ENCODE data around the gene PREX1.

Gene PREX1

GRCh38 chr20:48821261-48821920 is 6.4 kb downstream of the PREX1 start:
- Histone ChIP-seq H3K4me1 (ENCODE audit: control insufficient read depth, insufficient read depth, low read length, poor library complexity, severe bottlenecking) (peaks cover 83% of the 10 kb centered on the region), H3K27me3 (replicated peaks; ENCODE audit: control insufficient read depth, insufficient read depth, low read length, poor library complexity, severe bottlenecking) (no peaks in the 10 kb centered on the region), H3K4me3 (ENCODE audit: insufficient read depth, low read depth, low read length, poor library complexity, severe bottlenecking) (peak overlapping the region; percentile 13), H3K36me3 (ENCODE audit: control insufficient read depth, insufficient read depth, low read length) (no peaks in the 10 kb centered on the region), H3K27ac (ENCODE audit: insufficient read depth, low read length, poor library complexity, severe bottlenecking) (peak overlapping the region; percentile 68), H3K9me3 (ENCODE audit: control insufficient read depth, low read length) (no peaks in the 10 kb centered on the region)
- DNase-seq = no peak

- H3K4me1 ChIP-seq (ENCODE audit: control insufficient read depth, insufficient read depth, low read length, poor library complexity, severe bottlenecking) = peaks cover 90% of the 10 kb centered on the region
- H3K4me3 ChIP-seq (ENCODE audit: insufficient read depth, low read depth, low read length, poor library complexity, severe bottlenecking) = peak overlapping the region; percentile 16
- no peaks in the 10 kb centered on the region for H3K9me3 ChIP-seq (ENCODE audit: control insufficient read depth, low read length)
- no peaks in the 10 kb centered on the region for H3K27me3 ChIP-seq (replicated peaks; ENCODE audit: control insufficient read depth, insufficient read depth, low read length, poor library complexity, severe bottlenecking)
- peak overlapping the region; percentile 68 for H3K27ac ChIP-seq (ENCODE audit: insufficient read depth, low read length, poor library complexity, severe bottlenecking)
- no peaks in the 10 kb centered on the region for H3K36me3 ChIP-seq (ENCODE audit: control insufficient read depth, insufficient read depth, low read length)
- DNase-seq = no peak
These were observed 7.2 kb downstream of the PREX1 start for GRCh38 chr20:48820649-48820973.

DNA sequence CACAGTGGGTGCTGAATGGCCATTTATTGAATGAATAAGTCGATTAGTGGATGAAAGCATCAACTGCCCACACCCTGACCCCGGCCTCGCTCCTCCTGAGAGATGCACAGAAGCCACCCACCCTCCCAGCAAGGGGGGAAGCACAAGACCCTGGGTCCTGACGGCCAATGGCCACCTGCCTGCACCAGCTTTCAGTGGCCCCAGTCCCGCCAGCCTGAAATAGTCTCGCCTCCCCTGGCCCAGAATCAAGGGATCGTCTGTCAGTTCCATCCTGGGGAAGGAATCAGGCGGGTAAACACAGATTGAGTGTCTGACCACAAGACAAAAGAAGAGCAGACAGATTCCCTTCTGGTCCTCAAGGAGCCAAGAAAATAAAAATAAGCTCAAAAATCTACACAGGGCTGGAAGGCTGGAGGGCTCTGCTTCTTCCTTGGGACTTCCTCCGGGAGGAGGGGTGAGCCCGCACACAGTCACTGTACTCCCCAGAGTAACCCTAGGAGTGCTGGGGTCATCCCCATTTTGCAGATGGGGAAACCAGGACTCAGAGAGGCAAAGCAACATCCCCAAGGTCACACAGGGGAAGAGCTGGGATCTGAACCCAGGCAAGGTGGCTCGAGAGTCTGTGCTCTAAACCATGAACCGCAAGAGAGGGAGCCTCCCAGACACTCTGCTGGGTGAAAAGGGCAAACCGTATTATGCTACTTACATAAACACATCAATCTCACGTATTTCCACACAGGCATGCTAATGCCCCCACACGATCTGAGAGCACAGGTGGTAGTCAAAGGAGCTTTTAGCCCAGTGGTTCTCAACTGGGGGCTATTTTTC is 7.8 kb downstream of the PREX1 start:
- Histone ChIP-seq H3K4me1 (ENCODE audit: control insufficient read depth, insufficient read depth, low read length, poor library complexity, severe bottlenecking) (peaks cover 93% of the 10 kb centered on the region), H3K4me3 (ENCODE audit: insufficient read depth, low read depth, low read length, poor library complexity, severe bottlenecking) (peak overlapping the region; percentile 16), H3K36me3 (ENCODE audit: control insufficient read depth, insufficient read depth, low read length) (no peaks in the 10 kb centered on the region), H3K9me3 (ENCODE audit: control insufficient read depth, low read length) (no peaks in the 10 kb centered on the region), H3K27me3 (replicated peaks; ENCODE audit: control insufficient read depth, insufficient read depth, low read length, poor library complexity, severe bottlenecking) (no peaks in the 10 kb centered on the region), H3K27ac (ENCODE audit: insufficient read depth, low read length, poor library complexity, severe bottlenecking) (peak overlapping the region; percentile 68)
- no peak for DNase-seq

DNA sequence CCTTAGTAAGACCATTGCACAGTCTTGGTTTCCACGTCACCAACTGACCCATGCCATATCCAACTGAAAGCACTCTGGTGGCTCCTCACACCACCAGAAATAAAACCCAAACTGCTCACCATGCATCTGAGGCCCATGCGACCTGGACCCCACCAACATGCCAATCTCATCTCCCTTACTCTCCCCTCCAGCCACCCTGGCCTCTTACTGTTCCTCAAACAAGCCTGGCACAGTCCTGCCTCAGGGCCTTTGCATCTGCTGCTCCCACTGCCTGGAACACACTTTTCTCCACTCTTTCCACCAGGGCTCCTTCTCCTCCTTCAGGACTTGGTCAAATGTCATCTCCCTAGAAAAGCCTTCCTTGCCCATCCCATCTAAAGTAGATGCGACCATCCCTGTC is 8.7 kb downstream of the PREX1 start:
- Histone ChIP-seq H3K27me3 (replicated peaks; ENCODE audit: control insufficient read depth, insufficient read depth, low read length, poor library complexity, severe bottlenecking) (no peaks in the 10 kb centered on the region), H3K9me3 (ENCODE audit: control insufficient read depth, low read length) (no peaks in the 10 kb centered on the region), H3K4me1 (ENCODE audit: control insufficient read depth, insufficient read depth, low read length, poor library complexity, severe bottlenecking) (peaks cover 92% of the 10 kb centered on the region), H3K36me3 (ENCODE audit: control insufficient read depth, insufficient read depth, low read length) (no peaks in the 10 kb centered on the region), H3K27ac (ENCODE audit: insufficient read depth, low read length, poor library complexity, severe bottlenecking) (peak overlapping the region; percentile 68), H3K4me3 (ENCODE audit: insufficient read depth, low read depth, low read length, poor library complexity, severe bottlenecking) (peak overlapping the region; percentile 0)
- DNase-seq = no peak

DNA sequence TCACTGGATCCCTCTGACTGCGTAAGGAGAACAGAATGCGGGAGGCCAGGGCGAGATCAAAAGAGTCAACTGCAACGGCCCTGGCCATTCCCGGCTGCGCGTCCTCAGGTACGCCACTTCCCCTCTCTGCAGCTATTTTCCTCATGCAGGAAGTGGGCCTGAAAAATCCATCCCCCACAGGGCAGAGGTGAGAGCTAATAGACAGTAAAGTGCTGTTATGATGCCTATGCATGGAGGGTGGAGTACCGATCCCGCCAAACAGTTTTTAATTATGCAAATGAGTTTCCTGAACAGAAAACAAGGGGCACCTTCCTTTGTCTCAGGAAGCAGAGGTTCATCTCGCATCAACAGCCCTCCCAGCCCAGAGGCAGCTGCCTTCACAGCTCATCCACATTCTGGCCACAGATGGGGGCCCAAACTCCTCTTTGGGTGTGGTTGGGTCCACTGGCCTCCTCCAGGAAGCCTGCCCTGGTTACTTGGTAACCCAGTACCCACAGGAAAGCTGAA is 9.3 kb downstream of the PREX1 start:
- DNase-seq = peak in 1 of 3 donors; percentile 21
- peak overlapping the region; percentile 0 for H3K4me3 ChIP-seq (ENCODE audit: insufficient read depth, low read depth, low read length, poor library complexity, severe bottlenecking)
- no peaks in the 10 kb centered on the region for H3K9me3 ChIP-seq (ENCODE audit: control insufficient read depth, low read length)
- H3K27me3 ChIP-seq (replicated peaks; ENCODE audit: control insufficient read depth, insufficient read depth, low read length, poor library complexity, severe bottlenecking) = no peaks in the 10 kb centered on the region
- peak overlapping the region; percentile 68 for H3K27ac ChIP-seq (ENCODE audit: insufficient read depth, low read length, poor library complexity, severe bottlenecking)
- H3K4me1 ChIP-seq (ENCODE audit: control insufficient read depth, insufficient read depth, low read length, poor library complexity, severe bottlenecking) = peaks cover 91% of the 10 kb centered on the region
- H3K36me3 ChIP-seq (ENCODE audit: control insufficient read depth, insufficient read depth, low read length) = no peaks in the 10 kb centered on the region

GRCh38 chr20:48818031-48818370 is 9.8 kb downstream of the PREX1 start:
- H3K36me3 ChIP-seq (ENCODE audit: control insufficient read depth, insufficient read depth, low read length) = no peaks in the 10 kb centered on the region
- no peak overlapping the region for H3K4me3 ChIP-seq (ENCODE audit: insufficient read depth, low read depth, low read length, poor library complexity, severe bottlenecking)
- no peak for DNase-seq
- peaks cover 91% of the 10 kb centered on the region for H3K4me1 ChIP-seq (ENCODE audit: control insufficient read depth, insufficient read depth, low read length, poor library complexity, severe bottlenecking)
- H3K9me3 ChIP-seq (ENCODE audit: control insufficient read depth, low read length) = no peaks in the 10 kb centered on the region
- H3K27me3 ChIP-seq (replicated peaks; ENCODE audit: control insufficient read depth, insufficient read depth, low read length, poor library complexity, severe bottlenecking) = no peaks in the 10 kb centered on the region
- H3K27ac ChIP-seq (ENCODE audit: insufficient read depth, low read length, poor library complexity, severe bottlenecking) = peak overlapping the region; percentile 68

- Histone ChIP-seq H3K27ac (ENCODE audit: insufficient read depth, low read length, poor library complexity, severe bottlenecking) (peak overlapping the region; percentile 68), H3K9me3 (ENCODE audit: control insufficient read depth, low read length) (no peaks in the 10 kb centered on the region), H3K27me3 (replicated peaks; ENCODE audit: control insufficient read depth, insufficient read depth, low read length, poor library complexity, severe bottlenecking) (no peaks in the 10 kb centered on the region), H3K4me1 (ENCODE audit: control insufficient read depth, insufficient read depth, low read length, poor library complexity, severe bottlenecking) (peaks cover 88% of the 10 kb centered on the region), H3K36me3 (ENCODE audit: control insufficient read depth, insufficient read depth, low read length) (no peaks in the 10 kb centered on the region), H3K4me3 (ENCODE audit: insufficient read depth, low read depth, low read length, poor library complexity, severe bottlenecking) (no peak overlapping the region)
- DNase-seq = no peak
These were observed 10.3 kb downstream of the PREX1 start for GRCh38 chr20:48817367-48818030.

- Histone ChIP-seq H3K27ac (ENCODE audit: insufficient read depth, low read length, poor library complexity, severe bottlenecking) (peak overlapping the region; percentile 68), H3K36me3 (ENCODE audit: control insufficient read depth, insufficient read depth, low read length) (no peaks in the 10 kb centered on the region), H3K9me3 (ENCODE audit: control insufficient read depth, low read length) (no peaks in the 10 kb centered on the region), H3K4me1 (ENCODE audit: control insufficient read depth, insufficient read depth, low read length, poor library complexity, severe bottlenecking) (peaks cover 84% of the 10 kb centered on the region), H3K27me3 (replicated peaks; ENCODE audit: control insufficient read depth, insufficient read depth, low read length, poor library complexity, severe bottlenecking) (no peaks in the 10 kb centered on the region), H3K4me3 (ENCODE audit: insufficient read depth, low read depth, low read length, poor library complexity, severe bottlenecking) (no peak overlapping the region)
- DNase-seq = no peak
These were observed 11.3 kb downstream of the PREX1 start for GRCh38 chr20:48816282-48817205.

- H3K4me3 ChIP-seq (ENCODE audit: insufficient read depth, low read depth, low read length, poor library complexity, severe bottlenecking) = no peak overlapping the region
These were observed 12.3 kb downstream of the PREX1 start for GRCh38 chr20:48815537-48815936.

More at GRCh38 chr20:48815537-48815936, 12.3 kb downstream of the PREX1 start:
- no peaks in the 10 kb centered on the region for H3K9me3 ChIP-seq (ENCODE audit: control insufficient read depth, low read length)
- H3K4me1 ChIP-seq (ENCODE audit: control insufficient read depth, insufficient read depth, low read length, poor library complexity, severe bottlenecking) = peaks cover 78% of the 10 kb centered on the region
- DNase-seq = no peak
- peak overlapping the region; percentile 68 for H3K27ac ChIP-seq (ENCODE audit: insufficient read depth, low read length, poor library complexity, severe bottlenecking)
- no peaks in the 10 kb centered on the region for H3K27me3 ChIP-seq (replicated peaks; ENCODE audit: control insufficient read depth, insufficient read depth, low read length, poor library complexity, severe bottlenecking)
- no peaks in the 10 kb centered on the region for H3K36me3 ChIP-seq (ENCODE audit: control insufficient read depth, insufficient read depth, low read length)
